CD14-positive monocyte (primary cell): ENCODE measurements around the gene TSPAN18. TPM values are rescaled to one million over a fixed set of nuclear protein-coding genes. Genes with fewer than 3 reads are reported as not detected.

ENCODE experiments used
- DNase-seq, 3 donors: peaks; one replicate each; pipeline ENCODE4 v3.0.0-alpha.2; 2011 to 2022
- H2AFZ ChIP-seq: 2 replicates; pipeline ENCODE4 v1.6.0; 2012; ENCODE audit warnings: mild to moderate bottlenecking, low read depth, low read length, inconsistent platforms; ENCODE audit not compliant: insufficient read depth, poor library complexity, severe bottlenecking
- H3K27ac ChIP-seq, 2 donors: 1 replicate in 1 of 2; 2 replicates in 1 of 2; pipeline ENCODE4 v1.5.1; 2012 to 2013; ENCODE audit warnings: low read length in 2 of 2, control low read depth in 1 of 2, inconsistent platforms in 1 of 2, low read depth in 1 of 2, mild to moderate bottlenecking in 1 of 2
- H3K27me3 ChIP-seq, 2 donors: one replicate each; pipeline versions ENCODE4 v1.6.0 to v1.6.1; 2011 to 2013; ENCODE audit warnings: low read length in 2 of 2; ENCODE audit not compliant: control insufficient read depth in 2 of 2, insufficient read depth in 2 of 2
- H3K36me3 ChIP-seq, 2 donors: replicated peaks in 1 of 2; 1 replicate in 1 of 2; 2 replicates in 1 of 2; pipeline versions ENCODE4 v1.5.1 to v1.6.1; 2012 to 2013; ENCODE audit warnings: low read length in 2 of 2, control low read depth in 1 of 2, inconsistent platforms in 1 of 2, mild to moderate bottlenecking in 1 of 2; ENCODE audit not compliant: insufficient read depth in 2 of 2, control insufficient read depth in 1 of 2
- H3K4me1 ChIP-seq, 2 donors: 1 replicate in 1 of 2; 2 replicates in 1 of 2; pipeline versions ENCODE4 v1.5.1 to v1.6.1; 2012 to 2013; ENCODE audit warnings: low read length in 2 of 2, control low read depth in 1 of 2, inconsistent platforms in 1 of 2, mild to moderate bottlenecking in 1 of 2, moderate library complexity in 1 of 2; ENCODE audit not compliant: insufficient read depth in 2 of 2, control insufficient read depth in 1 of 2
- H3K4me2 ChIP-seq: replicated peaks from 2 replicates; pipeline ENCODE3; 2012; ENCODE audit warnings: low read length, moderate library complexity, mild to moderate bottlenecking; ENCODE audit not compliant: poor library complexity, severe bottlenecking; ENCODE audit errors: extremely low read depth
- H3K4me3 ChIP-seq, 3 experiments: fragments of 200-600 bp in 1 of 3; sonication (generic) in 1 of 3; replicated peaks in 1 of 3; 1 replicate in 2 of 3; 2 replicates in 1 of 3; pipeline ENCODE4 v1.5.1; 2011 to 2013; ENCODE audit warnings: low read length in 3 of 3, mild to moderate bottlenecking in 3 of 3, control low read depth in 2 of 3, low read depth in 2 of 3, inconsistent platforms in 1 of 3, moderate library complexity in 1 of 3
- H3K79me2 ChIP-seq: 2 replicates; pipeline ENCODE4 v1.6.0; 2012; ENCODE audit warnings: mild to moderate bottlenecking, control low read depth, inconsistent platforms, low read length, moderate library complexity; ENCODE audit not compliant: insufficient read depth
- H3K9ac ChIP-seq: 2 replicates; pipeline ENCODE4 v1.6.0; 2017; ENCODE audit warnings: low read length, mild to moderate bottlenecking; ENCODE audit not compliant: insufficient read depth, poor library complexity, severe bottlenecking
- H3K9me3 ChIP-seq, 2 donors: replicated peaks in 1 of 2; 1 replicate in 1 of 2; 2 replicates in 1 of 2; pipeline versions ENCODE4 v1.5.1 to v1.6.1; 2012 to 2013; ENCODE audit warnings: low read length in 2 of 2, control low read depth in 1 of 2; ENCODE audit not compliant: control insufficient read depth in 1 of 2, insufficient read depth in 1 of 2
- H4K20me1 ChIP-seq: 2 replicates; pipeline ENCODE4 v1.6.0; 2012; ENCODE audit warnings: mild to moderate bottlenecking, low read length, control low read depth, moderate library complexity; ENCODE audit not compliant: insufficient read depth
- H3K27ac Mint-ChIP-seq, 7 donors: one replicate each; pipeline ENCODE4 v1.8.0; 2020; ENCODE audit warnings: mild to moderate bottlenecking in 7 of 7, mixed read lengths in 7 of 7, moderate library complexity in 6 of 7, inconsistent platforms in 2 of 7
- H3K27me3 Mint-ChIP-seq, 3 donors: one replicate each; pipeline ENCODE4 v1.8.0; 2021 to 2022; ENCODE audit warnings: low read depth in 3 of 3, mild to moderate bottlenecking in 3 of 3, mixed read lengths in 3 of 3, moderate library complexity in 3 of 3, inconsistent platforms in 1 of 3
- H3K36me3 Mint-ChIP-seq, 2 donors: one replicate each; pipeline ENCODE4 v1.8.0; 2020; ENCODE audit warnings: mixed read lengths in 2 of 2, inconsistent platforms in 1 of 2, mild to moderate bottlenecking in 1 of 2
- H3K4me1 Mint-ChIP-seq: one replicate; pipeline ENCODE4 v1.8.0; 2020; ENCODE audit warnings: mild to moderate bottlenecking, mixed read lengths
- H3K4me3 Mint-ChIP-seq, 2 donors: one replicate each; pipeline ENCODE4 v1.8.0; 2020; ENCODE audit warnings: mild to moderate bottlenecking in 2 of 2, mixed read lengths in 2 of 2, moderate library complexity in 1 of 2
- H3K9me3 Mint-ChIP-seq, 7 donors: one replicate each; pipeline ENCODE4 v1.8.0; 2020 to 2022; ENCODE audit warnings: mixed read lengths in 7 of 7, mild to moderate bottlenecking in 6 of 7, moderate library complexity in 6 of 7, inconsistent platforms in 2 of 7
- CTCF ChIP-seq: fragments of 200-600 bp; IDR thresholded peaks from one replicate; pipeline ENCODE4 v1.8.0; 2022; ENCODE audit warnings: antibody characterized with exemption, mild to moderate bottlenecking
- WGBS: methylation state at CpG from one replicate; pipeline ENCODE4 v1.1.5; 2013; ENCODE audit warnings: missing lambda C conversion rate; ENCODE audit not compliant: insufficient coverage; 5-methylcytosine and 5-hydroxymethylcytosine counted together
- intact Hi-C, 2 donors: fragments of 100-400 bp; cut with micrococcal nuclease; formaldehyde crosslinking; loops; one replicate each; pipeline versions ENCODE4 v1.15.0 to v1.15.1; 2023
- polyA plus RNA-seq, 3 donors: library from polyadenylated mRNA; depleted of rRNA in 1 of 3; unstranded in 2 of 3; stranded (reverse) in 1 of 3; fragments of 300-500 nt in 2 of 3; fragments of >200 nt in 1 of 3; fragmentation: Illumina TruSeq in 2 of 3; gene quantifications; 1 replicate in 2 of 3; 2 replicates in 1 of 3; pipeline ENCODE4 v1.2.3, GENCODE V29; 2012 to 2021

The TSPAN18 gene
- polyA plus RNA-seq, 3 donors: not detected

- peaks cover 62% of the 10 kb centered on the region for H4K20me1 ChIP-seq
- peak overlapping the region in 1 of 7 donors; percentile 53 for H3K27ac Mint-ChIP-seq
- H3K4me3 ChIP-seq: no peak overlapping the region
- peaks cover 0 to 3% (median 0%) of the 10 kb centered on the region in 7 donors for H3K9me3 Mint-ChIP-seq
- peaks cover 32 to 43% of the 10 kb centered on the region in 2 donors for H3K4me1 ChIP-seq
- peaks cover 0 to 6% of the 10 kb centered on the region in 2 donors for H3K36me3 ChIP-seq
- no peak overlapping the region for H2AFZ ChIP-seq
- no peak for TF ChIP-seq CTCF
- H3K27me3 ChIP-seq: no peaks in the 10 kb centered on the region
- intact Hi-C loops: loop anchor here in 1 of 2 donors (10.0 kb wide), 1 partner anchor 394 kb away; no protein-coding TSS in a partner anchor
- no peak overlapping the region for H3K4me3 Mint-ChIP-seq
- no peak overlapping the region for H3K9ac ChIP-seq
- peaks cover 2 to 5% (median 5%) of the 10 kb centered on the region in 3 donors for H3K27me3 Mint-ChIP-seq
- H3K36me3 Mint-ChIP-seq: peaks cover 20 to 31% of the 10 kb centered on the region in 2 donors
- 96% methylated on average over 6 of the region's 9 CpGs for WGBS
- H3K4me1 Mint-ChIP-seq: peaks cover 52% of the 10 kb centered on the region
- DNase-seq: no peak
- no peaks in the 10 kb centered on the region for H3K9me3 ChIP-seq
- H3K27ac ChIP-seq: no peak overlapping the region
- no peaks in the 10 kb centered on the region for H3K79me2 ChIP-seq
- H3K4me2 ChIP-seq: no peak overlapping the region
Measured at GRCh38 chr11:44940835-44941234, 214.1 kb downstream of the TSPAN18 start.

- Histone ChIP-seq H3K79me2 (no peaks in the 10 kb centered on the region), H3K9ac (no peak overlapping the region), H3K4me2 (no peak overlapping the region), H3K9me3 (no peaks in the 10 kb centered on the region), H3K4me3 (no peak overlapping the region), H3K27ac (no peak overlapping the region), H4K20me1 (peaks cover 68% of the 10 kb centered on the region), H3K27me3 (no peaks in the 10 kb centered on the region), H2AFZ (no peak overlapping the region), H3K36me3 (peaks cover 0 to 11% of the 10 kb centered on the region in 2 donors), H3K4me1 (peaks cover 33 to 49% of the 10 kb centered on the region in 2 donors)
- Mint-ChIP-seq H3K4me3 (no peak overlapping the region), H3K27ac (peak overlapping the region in 2 of 7 donors; percentile 60 to 65), H3K27me3 (peaks cover 2 to 5% (median 5%) of the 10 kb centered on the region in 3 donors), H3K9me3 (peaks cover 0 to 3% (median 0%) of the 10 kb centered on the region in 7 donors), H3K36me3 (peaks cover 23 to 35% of the 10 kb centered on the region in 2 donors), H3K4me1 (peaks cover 57% of the 10 kb centered on the region)
- intact Hi-C loops: loop anchor here in 1 of 2 donors (10.0 kb wide), 1 partner anchor 393 kb away; no protein-coding TSS in a partner anchor
- WGBS: 89% methylated on average over 10 of the region's 12 CpGs
- TF ChIP-seq CTCF: no peak
- DNase-seq: no peak
Measured at GRCh38 chr11:44941259-44942021, 214.7 kb downstream of the TSPAN18 start.
